PFSK-1 (cell line): Measurements from ENCODE around the gene IL36RN.

ENCODE experiments used
- FOXP2 ChIP-seq: optimal IDR thresholded peaks from 2 replicates; pipeline ENCODE3; 2011; ENCODE audit warnings: borderline replicate concordance, control low read depth, inconsistent platforms; ENCODE audit not compliant: insufficient read depth; ENCODE audit errors: extremely low read length, extremely low read depth
- POLR2AphosphoS5 ChIP-seq: IDR thresholded peaks from 2 replicates; pipeline ENCODE4 v1.6.1; 2012; ENCODE audit warnings: low read depth, mild to moderate bottlenecking, control low read depth, low read length, moderate library complexity
- SIN3A ChIP-seq: IDR thresholded peaks from 2 replicates; pipeline ENCODE4 v1.6.1; 2012; ENCODE audit warnings: mild to moderate bottlenecking, low read length, moderate library complexity, borderline replicate concordance; ENCODE audit not compliant: insufficient read depth
- TAF1 ChIP-seq: IDR thresholded peaks from 2 replicates; pipeline ENCODE4 v1.6.1; 2012; ENCODE audit warnings: low read length, control low read depth, borderline replicate concordance; ENCODE audit not compliant: insufficient read depth
- TF ChIP-seq, protein P1 (sequence below), 2 experiments: IDR thresholded peaks; 2 replicates each; pipeline versions ENCODE4 v1.6.1 to v1.8.0; 2011 to 2012; ENCODE audit warnings: low read depth in 2 of 2, low read length in 2 of 2, control low read depth in 1 of 2, inconsistent platforms in 1 of 2, mild to moderate bottlenecking in 1 of 2, moderate library complexity in 1 of 2; ENCODE audit not compliant: insufficient read depth in 1 of 2

IL36RN gene

DNA sequence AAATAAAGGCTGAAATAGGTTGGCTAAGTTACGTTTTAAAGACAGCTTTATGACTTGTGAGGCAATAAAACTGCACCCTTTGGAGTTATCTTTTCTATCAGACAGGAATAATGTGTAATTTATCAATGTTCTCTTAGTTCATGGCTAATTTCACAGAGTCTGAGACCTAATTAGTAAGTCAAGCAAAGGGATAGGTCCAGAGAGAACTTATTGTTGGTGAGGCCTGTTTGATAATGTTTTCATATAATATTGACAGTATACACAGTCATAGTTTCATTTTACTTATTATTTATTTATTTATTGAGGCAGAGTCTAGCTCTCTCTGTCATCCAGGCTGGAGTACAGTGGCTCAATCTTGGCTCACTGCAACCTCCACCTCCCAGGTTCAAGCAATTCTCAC lies 1.9 kb upstream of the IL36RN start:
- TF ChIP-seq FOXP2, result no peak
- TF ChIP-seq SIN3A, result no peak
- TF ChIP-seq, protein P1, sequence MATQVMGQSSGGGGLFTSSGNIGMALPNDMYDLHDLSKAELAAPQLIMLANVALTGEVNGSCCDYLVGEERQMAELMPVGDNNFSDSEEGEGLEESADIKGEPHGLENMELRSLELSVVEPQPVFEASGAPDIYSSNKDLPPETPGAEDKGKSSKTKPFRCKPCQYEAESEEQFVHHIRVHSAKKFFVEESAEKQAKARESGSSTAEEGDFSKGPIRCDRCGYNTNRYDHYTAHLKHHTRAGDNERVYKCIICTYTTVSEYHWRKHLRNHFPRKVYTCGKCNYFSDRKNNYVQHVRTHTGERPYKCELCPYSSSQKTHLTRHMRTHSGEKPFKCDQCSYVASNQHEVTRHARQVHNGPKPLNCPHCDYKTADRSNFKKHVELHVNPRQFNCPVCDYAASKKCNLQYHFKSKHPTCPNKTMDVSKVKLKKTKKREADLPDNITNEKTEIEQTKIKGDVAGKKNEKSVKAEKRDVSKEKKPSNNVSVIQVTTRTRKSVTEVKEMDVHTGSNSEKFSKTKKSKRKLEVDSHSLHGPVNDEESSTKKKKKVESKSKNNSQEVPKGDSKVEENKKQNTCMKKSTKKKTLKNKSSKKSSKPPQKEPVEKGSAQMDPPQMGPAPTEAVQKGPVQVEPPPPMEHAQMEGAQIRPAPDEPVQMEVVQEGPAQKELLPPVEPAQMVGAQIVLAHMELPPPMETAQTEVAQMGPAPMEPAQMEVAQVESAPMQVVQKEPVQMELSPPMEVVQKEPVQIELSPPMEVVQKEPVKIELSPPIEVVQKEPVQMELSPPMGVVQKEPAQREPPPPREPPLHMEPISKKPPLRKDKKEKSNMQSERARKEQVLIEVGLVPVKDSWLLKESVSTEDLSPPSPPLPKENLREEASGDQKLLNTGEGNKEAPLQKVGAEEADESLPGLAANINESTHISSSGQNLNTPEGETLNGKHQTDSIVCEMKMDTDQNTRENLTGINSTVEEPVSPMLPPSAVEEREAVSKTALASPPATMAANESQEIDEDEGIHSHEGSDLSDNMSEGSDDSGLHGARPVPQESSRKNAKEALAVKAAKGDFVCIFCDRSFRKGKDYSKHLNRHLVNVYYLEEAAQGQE (IDR thresholded peaks at IDR 0.05; ENCODE audit: insufficient read depth in 1 of 2, low read depth in 2 of 2, low read length in 2 of 2), result no peak
- no peak for TF ChIP-seq TAF1
- no peak for TF ChIP-seq POLR2AphosphoS5

DNA sequence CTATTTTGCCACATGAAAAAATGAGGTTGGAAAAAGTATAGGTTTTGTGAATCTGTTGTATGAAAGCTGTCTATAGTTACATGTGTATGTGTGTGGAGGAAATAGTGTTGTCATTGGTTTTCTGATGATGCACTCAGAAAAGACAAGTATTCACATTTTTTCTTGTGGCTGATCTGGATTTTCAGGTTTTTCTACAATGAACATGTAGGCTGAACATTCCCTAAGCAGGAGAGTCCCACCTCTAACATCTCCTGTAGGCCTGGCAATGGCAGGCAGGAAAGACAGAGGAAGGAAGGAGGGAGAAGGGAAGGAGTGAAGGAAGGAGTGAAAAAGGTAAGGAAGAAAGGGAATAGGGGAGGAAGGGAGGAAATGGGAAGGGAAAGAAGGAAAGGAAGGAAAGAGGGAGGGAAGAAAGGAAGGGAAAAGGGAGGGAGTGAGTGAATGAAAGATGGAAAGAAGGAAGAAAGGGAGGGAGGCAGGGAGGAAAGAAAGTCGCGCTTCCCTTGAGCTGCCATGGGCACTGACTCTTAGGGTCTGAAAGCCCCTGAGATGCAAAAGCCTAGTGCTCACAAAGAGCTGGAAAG lies 495 bp upstream of the IL36RN start:
- no peak for TF ChIP-seq FOXP2
- no peak for TF ChIP-seq TAF1
- no peak for TF ChIP-seq SIN3A
- TF ChIP-seq, protein P1 (IDR thresholded peaks at IDR 0.05; ENCODE audit: insufficient read depth in 1 of 2, low read depth in 2 of 2, low read length in 2 of 2), result no peak
- no peak for TF ChIP-seq POLR2AphosphoS5

DNA sequence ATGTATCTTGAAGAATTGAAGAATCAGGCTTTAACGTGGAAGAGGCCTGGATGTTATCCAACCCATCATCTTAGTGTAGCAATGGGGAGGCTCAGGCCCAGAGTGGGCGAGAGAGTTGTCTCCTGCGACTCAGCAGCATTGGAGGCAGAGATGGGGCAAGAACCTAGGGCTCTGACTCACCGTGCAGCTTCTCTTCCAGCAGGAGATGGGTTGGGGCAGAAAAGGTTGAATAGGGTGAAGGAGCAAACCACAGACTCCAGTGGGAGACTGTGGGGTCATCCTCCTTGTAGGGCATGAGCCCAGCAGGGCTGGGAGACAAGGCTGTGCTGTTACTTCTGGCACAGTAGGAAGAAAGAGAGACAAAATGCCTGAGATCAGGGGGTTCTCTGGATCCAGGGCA lies 1.4 kb downstream of the IL36RN start:
- TF ChIP-seq TAF1 (no peak), SIN3A (no peak), POLR2AphosphoS5 (no peak), FOXP2 (no peak)
- TF ChIP-seq, protein P1 (IDR thresholded peaks at IDR 0.05; ENCODE audit: insufficient read depth in 1 of 2, low read depth in 2 of 2, low read length in 2 of 2), result no peak

DNA sequence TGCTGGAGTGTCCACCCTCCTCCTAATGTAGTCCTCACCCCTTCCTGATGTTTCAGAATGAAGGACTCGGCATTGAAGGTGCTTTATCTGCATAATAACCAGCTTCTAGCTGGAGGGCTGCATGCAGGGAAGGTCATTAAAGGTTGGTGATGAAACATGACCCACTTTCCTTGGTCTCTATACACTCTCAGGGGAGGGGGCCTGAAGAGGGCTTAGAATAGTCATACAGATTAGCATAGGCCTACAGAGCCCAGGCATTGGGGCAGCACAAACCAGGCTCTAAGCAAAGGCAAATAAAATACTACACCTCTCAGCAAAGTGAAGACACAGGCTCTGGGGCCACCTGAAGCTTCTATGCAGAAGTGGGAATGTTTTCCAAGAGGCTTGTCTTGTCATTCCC lies 1.8 kb downstream of the IL36RN start:
- TF ChIP-seq, protein P1 (IDR thresholded peaks at IDR 0.05; ENCODE audit: insufficient read depth in 1 of 2, low read depth in 2 of 2, low read length in 2 of 2), result no peak
- no peak for TF ChIP-seq POLR2AphosphoS5
- no peak for TF ChIP-seq SIN3A
- no peak for TF ChIP-seq TAF1

DNA sequence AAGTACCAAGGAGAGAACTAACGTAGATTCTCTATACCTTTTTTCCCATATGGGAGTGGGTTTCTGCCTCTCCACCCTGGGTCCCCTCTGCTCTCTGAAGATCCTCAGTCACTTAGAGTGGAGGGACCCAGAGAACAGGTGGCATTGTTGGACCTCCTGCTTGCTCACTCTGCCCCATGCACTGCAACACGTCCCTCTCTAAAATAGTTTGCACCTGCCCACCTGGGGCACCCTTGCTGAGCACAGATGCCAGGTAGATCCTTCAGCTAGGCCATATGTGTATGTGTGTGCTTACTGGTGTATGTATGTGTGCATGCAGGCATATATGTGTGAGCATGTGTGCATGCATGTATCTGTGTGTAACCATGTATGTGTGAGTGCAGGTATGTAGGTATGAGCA lies 2.2 kb downstream of the IL36RN start:
- no peak for TF ChIP-seq TAF1
- no peak for TF ChIP-seq POLR2AphosphoS5
